ENCODE results near the gene ATP8A2.
"Not testable (repeated sequence)": the region's sequence is repeated elsewhere in the genome, so short reads cannot be mapped to it uniquely, and the experiment has no call there.

ATP8A2 gene

GRCh38 chr13:25784119-25784518, 412.3 kb downstream of the ATP8A2 start:
- TF ChIP-seq CTCF (IDR thresholded peaks at IDR 0.05) = no peak

DNA sequence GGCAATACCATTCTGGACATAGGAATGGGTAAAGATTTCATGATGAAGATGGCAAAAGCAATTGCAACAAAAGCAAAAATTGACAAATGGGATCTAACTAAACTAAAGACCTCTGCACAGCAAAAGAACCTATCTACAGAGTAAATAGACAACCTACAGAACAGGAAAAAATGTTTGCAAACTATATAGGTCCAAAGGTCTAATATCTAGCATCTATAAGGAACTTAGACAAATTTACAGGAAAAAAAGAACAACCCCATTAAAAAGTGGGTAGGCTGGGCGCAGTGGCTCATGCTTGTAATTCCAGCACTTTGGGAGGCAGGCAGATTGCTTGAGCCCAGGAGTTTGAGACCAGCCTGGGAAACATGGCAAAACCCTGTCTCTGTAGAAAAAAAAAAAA, 418.4 kb downstream of the ATP8A2 start:
- H3K27ac Mint-ChIP-seq; H3K4me3 Mint-ChIP-seq; H3K4me1 Mint-ChIP-seq; H3K27me3 Mint-ChIP-seq (ENCODE audit: low read depth, poor library complexity); H3K36me3 Mint-ChIP-seq (ENCODE audit: low read depth); DNase-seq: not testable (repeated sequence)
- H3K9me3 Mint-ChIP-seq = peaks cover 12% of the 10 kb centered on the region

More at GRCh38 chr13:25784119-25784518, 412.3 kb downstream of the ATP8A2 start:
- Mint-ChIP-seq H3K9me3 (peaks cover 1% of the 10 kb centered on the region), H3K27ac (no peak overlapping the region), H3K4me1 (peaks cover 17% of the 10 kb centered on the region), H3K4me3 (no peak overlapping the region), H3K27me3 (ENCODE audit: low read depth, poor library complexity) (peaks cover 8% of the 10 kb centered on the region), H3K36me3 (ENCODE audit: low read depth) (no peaks in the 10 kb centered on the region)
- DNase-seq = no peak

- Mint-ChIP-seq H3K4me3 (no peak overlapping the region), H3K27ac (no peak overlapping the region), H3K9me3 (no peaks in the 10 kb centered on the region), H3K36me3 (ENCODE audit: low read depth) (no peaks in the 10 kb centered on the region), H3K4me1 (peaks cover 10% of the 10 kb centered on the region), H3K27me3 (ENCODE audit: low read depth, poor library complexity) (peaks cover 8% of the 10 kb centered on the region)
- DNase-seq = no peak
- no peak for TF ChIP-seq CTCF (IDR thresholded peaks at IDR 0.05)
These were observed 423.5 kb downstream of the ATP8A2 start for GRCh38 chr13:25795277-25795676.

GRCh38 chr13:25796474-25796873, 424.7 kb downstream of the ATP8A2 start:
- no peak overlapping the region for H3K27ac Mint-ChIP-seq
- no peaks in the 10 kb centered on the region for H3K9me3 Mint-ChIP-seq
- no peak overlapping the region for H3K4me3 Mint-ChIP-seq
- peaks cover 11% of the 10 kb centered on the region for H3K27me3 Mint-ChIP-seq (ENCODE audit: low read depth, poor library complexity)
- H3K36me3 Mint-ChIP-seq (ENCODE audit: low read depth) = no peaks in the 10 kb centered on the region
- peaks cover 22% of the 10 kb centered on the region for H3K4me1 Mint-ChIP-seq
- DNase-seq = no peak
- TF ChIP-seq CTCF (IDR thresholded peaks at IDR 0.05) = no peak

- H3K36me3 Mint-ChIP-seq (ENCODE audit: low read depth) = no peaks in the 10 kb centered on the region
- DNase-seq = no peak
- no peak overlapping the region for H3K27ac Mint-ChIP-seq
- H3K4me3 Mint-ChIP-seq = no peak overlapping the region
- H3K4me1 Mint-ChIP-seq = peaks cover 27% of the 10 kb centered on the region
- no peaks in the 10 kb centered on the region for H3K9me3 Mint-ChIP-seq
- H3K27me3 Mint-ChIP-seq (ENCODE audit: low read depth, poor library complexity) = peaks cover 7% of the 10 kb centered on the region
- TF ChIP-seq CTCF (IDR thresholded peaks at IDR 0.05) = no peak
These were observed 427.2 kb downstream of the ATP8A2 start for GRCh38 chr13:25798998-25799397.

DNA sequence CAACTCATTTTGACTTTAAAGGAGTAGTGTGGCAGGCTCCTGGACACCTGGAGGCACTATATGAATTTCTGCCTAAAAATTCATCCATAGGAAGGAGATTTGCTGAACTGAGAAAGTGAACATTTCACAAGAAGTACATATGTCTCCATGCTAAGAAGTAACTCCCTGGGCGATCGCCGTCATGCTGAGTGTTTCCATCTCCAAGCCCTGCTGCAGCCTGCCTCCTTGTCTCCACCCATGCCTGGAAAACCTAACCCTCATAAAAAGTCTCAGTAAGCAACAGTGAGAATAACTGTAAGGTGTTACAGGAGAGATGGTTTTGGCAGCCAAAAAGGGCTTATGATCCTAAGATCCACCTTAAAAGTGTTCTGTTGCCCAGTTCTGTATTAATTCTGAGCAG, 428.7 kb downstream of the ATP8A2 start:
- Mint-ChIP-seq H3K4me1 (peaks cover 32% of the 10 kb centered on the region), H3K4me3 (no peak overlapping the region), H3K9me3 (no peaks in the 10 kb centered on the region), H3K36me3 (ENCODE audit: low read depth) (no peaks in the 10 kb centered on the region), H3K27me3 (ENCODE audit: low read depth, poor library complexity) (peaks cover 10% of the 10 kb centered on the region), H3K27ac (no peak overlapping the region)
- TF ChIP-seq CTCF (IDR thresholded peaks at IDR 0.05) = no peak
- DNase-seq = peak; percentile 7

Data from nephron progenitor cell (in vitro differentiated cells).